H1 (cell line): ENCODE measurements around the gene NKD2. TPM values are rescaled to one million over a fixed set of nuclear protein-coding genes. Genes with fewer than 3 reads are reported as not detected.

Experiments
- CTCF ChIA-PET: fragments of 300-600 bp; sonication (Branson Sonifier 250); formaldehyde crosslinking; loops from one replicate; lab custom pipeline; 2021; ENCODE audit not compliant: partially characterized antibody; lab: Charles Lee
- POLR2A ChIA-PET: fragments of 300-600 bp; sonication (Branson Sonifier 250); formaldehyde crosslinking; loops from one replicate; lab custom pipeline; 2021; ENCODE audit warnings: inconsistent platforms; ENCODE audit not compliant: partially characterized antibody; lab: Charles Lee
- DNase-seq, 2 experiments: peaks; one replicate each; pipeline versions ENCODE4 v3.0.0 to v3.0.0-alpha.2; 2010 to 2022; ENCODE audit warnings: low spot score in 2 of 2, low read depth in 1 of 2, mixed read lengths in 1 of 2
- FAIRE-seq: peaks from 2 replicates; lab custom pipeline; 2011; peaks lifted over from hg19 to GRCh38; lab: Jason Lieb, UNC
- H2AFZ ChIP-seq: 2 replicates; pipeline ENCODE4 v1.8.1; 2012; ENCODE audit warnings: low read length, inconsistent platforms
- H2AK5ac ChIP-seq: 2 replicates; pipeline ENCODE4 v1.6.1; 2013; ENCODE audit warnings: low read depth, low read length
- H2BK120ac ChIP-seq: replicated peaks from 2 replicates; pipeline ENCODE3; 2013; ENCODE audit warnings: low read depth, low read length, inconsistent platforms
- H2BK12ac ChIP-seq: 2 replicates; pipeline ENCODE4 v1.6.1; 2013; ENCODE audit warnings: low read depth, low read length
- H2BK15ac ChIP-seq: 2 replicates; pipeline ENCODE4 v1.6.1; 2013; ENCODE audit warnings: low read length
- H2BK20ac ChIP-seq: 2 replicates; pipeline ENCODE4 v1.6.1; 2013; ENCODE audit warnings: low read length
- H2BK5ac ChIP-seq: 2 replicates; pipeline ENCODE4 v1.6.1; 2013; ENCODE audit warnings: low read depth, low read length
- H3K14ac ChIP-seq: 2 replicates; pipeline ENCODE4 v1.6.1; 2013; ENCODE audit warnings: inconsistent platforms; ENCODE audit not compliant: insufficient read length
- H3K18ac ChIP-seq: 2 replicates; pipeline ENCODE4 v1.6.1; 2013; ENCODE audit warnings: low read length; ENCODE audit errors: extremely low read depth
- H3K23ac ChIP-seq: 2 replicates; pipeline ENCODE4 v1.6.1; 2013; ENCODE audit warnings: inconsistent platforms; ENCODE audit not compliant: insufficient read length
- H3K23me2 ChIP-seq: 2 replicates; pipeline ENCODE4 v1.6.1; 2013; ENCODE audit warnings: low read depth, low read length
- H3K27ac ChIP-seq: 2 replicates; pipeline ENCODE4 v1.6.1; 2011; ENCODE audit warnings: low read depth, low read length, inconsistent platforms
- H3K27me3 ChIP-seq, 4 experiments: replicated peaks in 1 of 4; 1 replicate in 1 of 4; 2 replicates in 3 of 4; pipeline versions ENCODE4 v1.6.1 to v1.8.1; 2011 to 2013; ENCODE audit warnings: low read length in 3 of 4, mild to moderate bottlenecking in 3 of 4, inconsistent platforms in 2 of 4, mixed read lengths in 2 of 4, moderate library complexity in 1 of 4; ENCODE audit not compliant: control insufficient read depth in 3 of 4, insufficient read depth in 3 of 4; ENCODE audit errors: extremely low read depth in 1 of 4
- H3K36me3 ChIP-seq, 4 experiments: 2 replicates each; pipeline versions ENCODE4 v1.6.1 to v1.8.1; 2011 to 2013; ENCODE audit warnings: mild to moderate bottlenecking in 4 of 4, low read length in 3 of 4, moderate library complexity in 2 of 4, control low read depth in 1 of 4, inconsistent platforms in 1 of 4; ENCODE audit not compliant: insufficient read depth in 4 of 4, control insufficient read depth in 2 of 4
- H3K4ac ChIP-seq: replicated peaks from 2 replicates; pipeline ENCODE3; 2013; ENCODE audit warnings: low read length, low read depth, mixed read lengths, inconsistent platforms; ENCODE audit not compliant: insufficient read length
- H3K4me1 ChIP-seq, 4 experiments: replicated peaks in 1 of 4; 1 replicate in 1 of 4; 2 replicates in 3 of 4; pipeline versions ENCODE4 v1.6.1 to v1.8.1; 2011 to 2013; ENCODE audit warnings: low read length in 3 of 4, inconsistent platforms in 2 of 4, mixed read lengths in 1 of 4; ENCODE audit not compliant: insufficient read depth in 4 of 4, control insufficient read depth in 3 of 4
- H3K4me2 ChIP-seq, 2 experiments: 2 replicates each; pipeline versions ENCODE4 v1.6.1 to v1.8.1; 2011 to 2013; ENCODE audit warnings: low read depth in 2 of 2, low read length in 2 of 2, control low read depth in 1 of 2, inconsistent platforms in 1 of 2, mild to moderate bottlenecking in 1 of 2; ENCODE audit not compliant: insufficient read depth in 1 of 2
- H3K4me3 ChIP-seq, 4 experiments: fragments of 200-600, 300-600 bp in 1 of 4; sonication (generic), shearing (Covaris generic), sonication (Bioruptor Twin) in 1 of 4; 2 replicates each; pipeline versions ENCODE4 v1.5.1 to v1.8.1; 2011 to 2016; ENCODE audit warnings: low read length in 4 of 4, low read depth in 3 of 4, control low read depth in 2 of 4, inconsistent platforms in 2 of 4, mild to moderate bottlenecking in 2 of 4, mixed read lengths in 1 of 4, moderate library complexity in 1 of 4; ENCODE audit not compliant: insufficient read depth in 2 of 4; ENCODE audit errors: extremely low read depth in 1 of 4
- H3K56ac ChIP-seq: replicated peaks from 2 replicates; pipeline ENCODE3; 2013; ENCODE audit warnings: low read depth, mild to moderate bottlenecking, mixed read lengths, low read length, inconsistent platforms; ENCODE audit not compliant: insufficient read length
- H3K79me1 ChIP-seq: 2 replicates; pipeline ENCODE4 v1.6.1; 2013; ENCODE audit warnings: low read depth, low read length, control low read depth
- H3K79me2 ChIP-seq, 2 experiments: 2 replicates each; pipeline versions ENCODE4 v1.6.1 to v1.8.1; 2012 to 2013; ENCODE audit warnings: low read length in 2 of 2, mild to moderate bottlenecking in 2 of 2, inconsistent platforms in 1 of 2; ENCODE audit not compliant: insufficient read depth in 2 of 2, control insufficient read depth in 1 of 2
- H3K9ac ChIP-seq, 4 experiments: replicated peaks in 1 of 4; 1 replicate in 1 of 4; 2 replicates in 3 of 4; pipeline versions ENCODE4 v1.6.1 to v1.8.1; 2011 to 2013; ENCODE audit warnings: low read depth in 3 of 4, low read length in 3 of 4, control low read depth in 2 of 4, mild to moderate bottlenecking in 2 of 4, moderate library complexity in 2 of 4, inconsistent platforms in 1 of 4; ENCODE audit errors: extremely low read depth in 1 of 4
- H3K9me3 ChIP-seq, 2 experiments: 2 replicates each; pipeline versions ENCODE4 v1.6.1 to v1.8.1; 2012 to 2013; ENCODE audit warnings: mild to moderate bottlenecking in 2 of 2, moderate library complexity in 2 of 2, control low read depth in 1 of 2, inconsistent platforms in 1 of 2, low read depth in 1 of 2, low read length in 1 of 2, mixed read lengths in 1 of 2; ENCODE audit not compliant: insufficient read depth in 2 of 2
- H4K20me1 ChIP-seq, 2 experiments: replicated peaks in 1 of 2; 2 replicates each; pipeline versions ENCODE3 to v1.8.1; 2011 to 2013; ENCODE audit warnings: inconsistent platforms in 2 of 2, low read length in 2 of 2, mild to moderate bottlenecking in 1 of 2; ENCODE audit not compliant: insufficient read depth in 2 of 2, control insufficient read depth in 1 of 2
- H4K5ac ChIP-seq: 2 replicates; pipeline ENCODE4 v1.6.1; 2013; ENCODE audit warnings: low read length, low read depth, mixed read lengths, inconsistent platforms; ENCODE audit not compliant: insufficient read length
- H4K8ac ChIP-seq: 2 replicates; pipeline ENCODE4 v1.8.0; 2013; ENCODE audit warnings: mild to moderate bottlenecking, moderate library complexity, low read length, inconsistent platforms; ENCODE audit not compliant: insufficient read depth; ENCODE audit errors: extremely low read depth
- H4K91ac ChIP-seq: replicated peaks from 2 replicates; pipeline ENCODE3; 2013; ENCODE audit warnings: low read length, mixed read lengths, inconsistent platforms; ENCODE audit not compliant: insufficient read length
- CBX5 ChIP-seq: fragments of 300-800, 300-1000 bp; sonication (generic); IDR thresholded peaks from 2 replicates; pipeline ENCODE4 v1.7.1; 2016; ENCODE audit warnings: antibody characterized with exemption, low read length, low read depth
- CREB1 ChIP-seq: IDR thresholded peaks from 2 replicates; pipeline ENCODE4 v1.6.1; 2012; ENCODE audit warnings: inconsistent platforms
- WGBS, 2 experiments: shearing (Covaris generic) in 1 of 2; methylation state at CpG; one replicate each; pipeline versions ENCODE4 v1.1.6 to v1.1.7; 2013 to 2015; ENCODE audit warnings: low lambda C conversion rate in 2 of 2, mixed read lengths in 2 of 2, inconsistent platforms in 1 of 2, low coverage in 1 of 2, missing lambda C conversion rate in 1 of 2; ENCODE audit not compliant: insufficient replicate concordance in 2 of 2, insufficient coverage in 1 of 2, insufficient read length in 1 of 2; ENCODE audit errors: extremely low coverage in 1 of 2, missing lambda C conversion rate in 1 of 2; 5-methylcytosine and 5-hydroxymethylcytosine counted together
- polyA plus RNA-seq, 7 experiments: library from polyadenylated mRNA; depleted of rRNA in 3 of 7; stranded (reverse) in 5 of 7; unstranded in 2 of 7; fragments of >200 nt in 5 of 7; fragments of 200-250 nt in 2 of 7; gene quantifications; 1 replicate in 5 of 7; 2 replicates in 1 of 7; 4 replicates in 1 of 7; pipeline versions ENCODE4 v1.2.1 to v1.2.3, GENCODE V29; 2011 to 2013; ENCODE audit warnings: missing spikeins in 2 of 7, mixed read lengths in 2 of 7
- total RNA-seq: library from RNA; stranded (reverse); fragmentation: NEBNext Ultra II Directional; extraction: Animal tissue kit (Norgen Biotek cat#: 25700); gene quantifications from 2 replicates; pipeline ENCODE4 v1.2.1, GENCODE V29; 2021

The NKD2 gene
- total and polyA plus RNA-seq, 2 of the 8 experiments (the other 6 are each of a cell fraction or from before 2014, with no cell fraction given), result 5.5 to 7.9 TPM

DNA sequence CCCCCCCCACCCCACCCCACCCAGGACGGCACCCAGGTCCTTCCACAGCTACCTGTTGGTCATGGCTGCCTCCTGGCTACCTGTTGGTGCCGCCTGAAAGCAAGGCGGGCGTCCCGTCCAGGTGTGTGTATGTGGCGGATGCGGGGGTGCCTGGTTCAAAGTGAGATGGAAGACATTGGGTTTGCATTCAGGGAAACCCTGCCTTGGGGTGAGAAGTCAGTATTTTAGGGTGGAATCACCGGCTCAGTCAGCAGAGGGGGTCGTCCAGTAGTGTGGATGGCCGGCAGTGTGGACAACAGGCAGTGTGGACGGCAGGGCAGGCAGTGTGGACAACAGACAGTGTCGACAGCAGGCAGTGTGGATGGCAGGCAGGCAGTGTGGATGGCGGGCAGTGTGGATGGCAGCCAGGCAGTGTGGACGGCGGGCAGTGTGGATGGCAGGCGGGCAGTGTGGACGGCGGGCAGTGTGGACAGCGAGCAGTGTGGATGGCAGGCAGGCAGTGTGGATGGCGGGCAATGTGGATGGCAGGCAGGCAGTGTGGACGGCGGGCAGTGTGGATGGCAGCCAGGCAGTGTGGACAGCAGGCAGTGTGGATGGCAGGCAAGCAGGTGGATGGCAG, 28.0 kb downstream of the NKD2 start:
- H4K91ac ChIP-seq, result no peak overlapping the region
- H3K4me1 ChIP-seq, result no peaks in the 10 kb centered on the region; a peak in 1 of 7 replicates
- no peak overlapping the region for H4K5ac ChIP-seq
- no peak overlapping the region for H3K27ac ChIP-seq
- no peak overlapping the region for H3K14ac ChIP-seq
- 90% methylated on average over 20 of the region's 22 CpGs; no CpG with 5 or more reads in 1 of the 2 experiments for WGBS, 2 experiments
- no peak overlapping the region for H2AFZ ChIP-seq
- H3K9ac ChIP-seq, result no peak overlapping the region
- H2AK5ac ChIP-seq, result no peak overlapping the region
- H4K8ac ChIP-seq, result no peak overlapping the region
- no peak overlapping the region for H3K4me3 ChIP-seq
- ChIA-PET POLR2A (no interaction called here), CTCF (interaction anchor here (1.2 to 1.5 kb wide), 2 partner anchors 17 to 132 kb away, joined by 3 to 4 read pairs; no protein-coding TSS in a partner anchor)
- H3K4ac ChIP-seq, result no peak overlapping the region
- no peaks in the 10 kb centered on the region for H3K36me3 ChIP-seq
- no peak overlapping the region for H2BK15ac ChIP-seq
- DNase-seq (no peak), FAIRE-seq (no peak)
- H2BK5ac ChIP-seq, result no peak overlapping the region; the same call in 1 of the 2 replicates
- H2BK120ac ChIP-seq, result no peak overlapping the region
- peaks cover 5% of the 10 kb centered on the region; the same call in 1 of the 2 replicates for H3K23me2 ChIP-seq
- H3K9me3 ChIP-seq, result peaks cover 10 to 12% of the 10 kb centered on the region in 2 experiments; a peak in 3 of 4 replicates
- no peak overlapping the region for H3K18ac ChIP-seq
- no peak overlapping the region for H2BK20ac ChIP-seq
- no peaks in the 10 kb centered on the region for H3K27me3 ChIP-seq
- peaks cover 0 to 4% of the 10 kb centered on the region in 2 experiments for H4K20me1 ChIP-seq
- no peaks in the 10 kb centered on the region for H3K79me1 ChIP-seq
- no peaks in the 10 kb centered on the region for H3K79me2 ChIP-seq
- no peak overlapping the region for H2BK12ac ChIP-seq
- H3K56ac ChIP-seq, result no peak overlapping the region
- no peak overlapping the region for H3K23ac ChIP-seq
- H3K4me2 ChIP-seq, result no peak overlapping the region
- TF ChIP-seq CREB1, result no peak
- TF ChIP-seq CBX5, result no peak
